Right lung (tissue), 5 donors: ENCODE measurements around the gene MRPS5. TPM values are rescaled to one million over a fixed set of nuclear protein-coding genes. Genes with fewer than 3 reads are reported as not detected.

ENCODE experiments used
- DNase-seq, 2 donors: peaks; one replicate each; pipeline ENCODE4 v3.0.0-alpha.2; 2013
- polyA plus RNA-seq, 5 donors: library from polyadenylated mRNA; unstranded; fragments of 120-200 nt; gene quantifications; one replicate each; pipeline versions ENCODE4 v1.2.1 to v1.2.3, GENCODE V29; 2013; ENCODE audit warnings: inconsistent platforms in 1 of 5, low replicate concordance in 1 of 5; ENCODE audit not compliant: insufficient read length in 5 of 5, insufficient read depth in 1 of 5

MRPS5 gene
- polyA plus RNA-seq, 5 donors = 81.2 to 103 (median 88.0) TPM

DNA sequence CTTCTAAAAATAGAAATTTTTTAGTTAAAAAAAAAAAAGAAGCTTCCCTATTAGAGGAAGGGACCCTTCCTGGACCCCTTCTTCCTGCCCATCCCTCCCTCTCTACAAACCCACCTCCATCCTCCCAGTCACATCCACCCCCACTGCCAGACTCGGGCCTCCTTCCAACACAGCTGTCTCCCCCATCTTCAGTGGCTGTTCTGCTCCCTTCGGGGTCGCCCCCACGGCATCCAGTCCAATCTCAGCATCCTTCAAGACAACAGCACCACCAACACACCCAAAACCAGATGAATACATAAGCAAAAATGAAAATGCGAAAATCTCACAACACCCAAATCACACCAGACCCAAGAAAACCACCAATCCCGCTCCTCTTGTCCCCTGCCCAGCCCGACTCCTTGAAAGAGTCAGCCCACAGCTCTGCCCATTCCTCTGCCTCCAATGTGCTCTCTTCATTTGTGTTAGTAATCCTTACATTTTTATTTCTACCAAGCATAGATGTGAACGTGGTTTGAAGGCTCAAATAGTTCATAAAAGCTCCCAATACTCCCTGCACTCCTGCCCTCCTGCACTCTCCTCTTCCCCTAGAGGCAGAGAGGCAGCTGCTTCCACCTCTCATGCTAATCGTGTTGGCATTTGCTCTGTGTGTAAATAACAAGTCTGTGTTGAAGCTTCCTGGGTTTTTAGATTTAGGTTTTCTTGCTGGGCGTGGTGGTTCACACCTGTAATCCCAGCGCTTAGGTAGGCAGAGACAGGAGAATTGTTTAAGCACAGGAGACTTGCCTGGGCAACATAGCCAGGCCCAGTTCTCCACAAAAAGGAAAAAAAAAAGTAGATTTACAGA is 59.1 kb downstream of the MRPS5 start:
- no peak for DNase-seq

DNA sequence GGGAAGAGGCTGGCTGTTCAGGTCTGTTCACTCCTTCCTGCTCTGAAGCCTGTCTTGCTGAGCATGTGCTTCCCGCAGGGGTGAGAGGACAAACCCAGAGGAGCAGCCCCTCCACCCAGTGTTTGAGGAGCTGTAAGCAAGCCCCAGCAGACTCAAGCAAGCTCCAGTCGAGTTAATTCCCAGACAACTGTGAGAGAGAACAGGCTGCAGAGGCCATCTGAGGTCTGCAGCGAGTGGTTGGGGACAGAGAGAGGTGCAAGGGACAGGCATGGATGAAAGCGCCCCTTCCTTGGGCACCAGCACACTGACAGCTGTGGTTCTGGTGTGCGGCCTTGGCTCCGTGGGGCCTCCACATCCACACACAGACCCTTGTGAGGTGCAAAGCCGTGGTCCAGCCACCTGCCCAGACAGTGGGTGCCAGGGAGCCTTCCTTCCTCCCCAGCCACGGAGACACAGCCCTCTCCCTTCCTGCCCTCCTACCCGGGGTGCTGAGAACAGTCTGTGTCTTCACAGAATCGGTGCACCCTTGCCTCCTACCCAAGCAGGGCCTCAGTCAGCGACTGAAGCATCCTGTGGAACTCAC is 59.9 kb downstream of the MRPS5 start:
- DNase-seq = no peak

DNA sequence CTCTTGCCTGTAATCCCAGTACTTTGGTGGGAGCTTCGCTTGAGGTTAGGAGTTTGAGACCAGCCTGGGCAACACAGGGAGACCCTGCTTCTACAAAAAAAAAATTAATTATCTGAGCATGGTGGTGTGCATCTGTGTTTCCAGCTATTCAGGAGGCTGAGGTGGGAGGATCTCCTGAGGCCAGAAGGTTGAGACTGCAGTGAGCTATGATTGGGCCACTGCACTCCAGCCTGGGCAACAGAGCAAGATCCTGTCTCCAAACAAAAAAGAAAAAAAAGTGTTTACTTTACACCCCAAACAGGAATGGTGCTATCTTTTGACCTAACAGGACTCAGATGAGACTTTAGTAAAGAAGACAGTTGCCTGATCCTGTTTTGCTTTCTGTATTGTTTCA is 60.5 kb downstream of the MRPS5 start:
- no peak for DNase-seq

GRCh38 chr2:95060446-95061118 is 61.0 kb downstream of the MRPS5 start:
- no peak for DNase-seq

DNA sequence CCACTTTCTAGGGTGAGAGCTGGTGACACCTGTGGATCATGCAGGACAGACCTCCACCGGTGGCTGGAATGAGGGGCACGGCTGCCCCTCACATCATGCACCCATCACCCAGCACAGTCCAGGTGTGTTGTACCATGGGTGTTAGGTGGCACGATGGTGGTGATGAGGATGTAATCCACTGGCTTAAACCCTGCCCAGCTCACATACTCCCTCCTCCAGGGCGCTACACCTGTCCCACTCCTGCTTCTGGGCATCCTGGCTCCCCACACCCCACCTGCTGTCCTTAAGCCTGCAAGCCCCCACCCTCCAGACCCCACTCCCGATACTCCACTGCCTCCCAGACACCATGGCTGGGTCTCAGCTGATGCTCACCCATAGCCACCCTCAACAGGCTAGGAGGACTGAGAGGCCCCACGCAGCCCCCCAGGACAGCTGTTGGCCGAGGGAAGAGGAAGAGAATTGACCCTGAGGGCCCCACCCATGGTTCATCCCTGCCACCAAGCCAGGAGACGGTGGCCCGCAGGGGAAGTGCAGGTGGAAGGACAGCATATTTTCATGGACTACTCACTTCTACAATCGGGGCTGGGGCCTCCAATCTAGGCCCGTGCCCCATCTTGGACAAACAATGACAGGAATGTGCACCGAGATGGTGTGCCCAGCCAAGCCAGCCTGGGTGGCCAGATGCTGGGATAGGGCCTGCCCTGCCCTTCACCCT is 61.8 kb downstream of the MRPS5 start:
- no peak for DNase-seq

GRCh38 chr2:95058989-95059641 is 62.5 kb downstream of the MRPS5 start:
- no peak for DNase-seq

DNA sequence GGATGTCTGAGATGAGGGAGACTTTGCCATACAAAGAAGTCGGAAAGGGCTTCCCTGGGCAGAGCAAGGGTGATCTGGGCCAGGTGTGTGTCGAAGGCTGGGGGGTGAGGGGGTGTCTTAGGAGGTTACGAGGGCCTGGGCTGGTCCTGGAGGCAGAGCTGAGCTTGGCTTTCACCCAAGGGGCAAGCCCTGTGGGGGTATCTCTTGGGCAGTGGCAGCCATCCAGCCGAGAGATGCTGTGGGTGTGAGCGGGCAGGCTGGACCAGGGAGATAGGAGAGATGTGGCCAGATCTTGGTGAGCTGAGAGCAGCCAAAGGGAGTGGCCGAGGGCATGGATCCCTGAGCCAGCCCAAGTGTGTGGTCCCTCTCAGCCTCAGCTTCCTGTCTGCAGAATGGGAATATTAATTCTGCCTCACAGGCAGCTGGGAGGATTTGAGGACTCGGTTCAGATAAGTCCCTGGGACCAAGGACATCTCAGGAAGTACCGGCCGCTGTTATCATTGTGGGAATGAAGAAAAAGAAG is 63.1 kb downstream of the MRPS5 start:
- no peak for DNase-seq

DNA sequence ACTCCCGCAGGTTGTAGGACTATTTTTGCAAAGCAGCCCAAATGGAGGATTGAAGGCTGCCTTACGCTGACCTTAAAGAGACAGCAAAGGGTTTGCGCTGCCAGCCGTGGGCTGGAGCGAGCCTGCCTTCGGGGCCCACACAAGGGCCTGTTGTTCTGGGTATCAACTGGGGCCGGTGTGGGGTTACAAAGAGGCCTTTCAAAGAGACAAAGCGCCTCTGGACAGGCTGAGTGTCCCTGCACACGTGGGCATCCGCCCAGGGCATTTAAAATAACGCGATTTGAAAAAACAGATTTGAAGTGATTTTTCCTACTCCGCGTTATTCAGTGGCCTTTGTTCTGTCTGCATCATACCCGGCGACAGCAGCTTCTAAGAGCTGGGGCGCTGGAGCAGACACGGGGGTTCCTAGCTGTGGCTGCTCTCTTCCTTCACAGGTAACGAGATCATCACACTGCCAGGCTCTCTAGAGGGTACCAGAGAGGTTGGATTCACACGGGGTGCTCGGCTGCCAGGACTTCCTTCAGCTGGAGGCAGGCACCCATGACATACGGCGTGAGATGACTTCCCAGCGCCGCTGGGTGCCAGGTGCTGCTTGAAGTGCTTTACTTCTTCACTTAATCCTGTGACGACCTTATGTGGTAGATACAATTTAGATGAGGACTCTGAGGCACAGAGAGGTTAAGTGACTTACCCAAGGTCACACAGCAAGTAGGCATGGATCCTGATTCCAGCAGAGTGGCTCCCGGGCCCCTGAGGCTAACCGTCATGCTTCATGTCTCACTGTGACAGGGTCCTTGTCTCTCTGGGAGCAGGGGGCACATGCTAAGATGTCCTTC is 63.9 kb downstream of the MRPS5 start:
- no peak for DNase-seq

- DNase-seq = no peak
These were observed 64.8 kb downstream of the MRPS5 start for GRCh38 chr2:95056461-95057459.

- no peak for DNase-seq
These were observed 65.6 kb downstream of the MRPS5 start for GRCh38 chr2:95056044-95056443.

DNA sequence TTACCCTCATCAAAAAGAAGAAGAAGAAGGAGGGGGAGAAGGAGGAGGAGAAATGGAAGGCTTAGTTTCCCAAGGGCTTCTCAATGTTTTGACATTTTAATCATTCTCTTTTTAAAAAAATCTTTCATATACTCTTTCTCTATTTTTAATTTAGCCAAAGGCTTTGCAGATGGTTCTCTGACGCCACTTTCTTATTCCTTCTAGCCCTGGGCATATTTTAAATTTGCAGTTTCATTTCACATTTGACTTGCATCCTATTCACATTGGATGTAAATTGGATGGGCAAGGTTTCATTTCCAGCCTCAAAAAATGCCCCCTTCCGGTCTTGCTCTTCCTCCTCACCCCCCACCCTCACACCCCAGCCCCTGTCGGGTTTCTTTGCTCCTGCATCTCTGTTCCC is 66.3 kb downstream of the MRPS5 start:
- no peak for DNase-seq

DNA sequence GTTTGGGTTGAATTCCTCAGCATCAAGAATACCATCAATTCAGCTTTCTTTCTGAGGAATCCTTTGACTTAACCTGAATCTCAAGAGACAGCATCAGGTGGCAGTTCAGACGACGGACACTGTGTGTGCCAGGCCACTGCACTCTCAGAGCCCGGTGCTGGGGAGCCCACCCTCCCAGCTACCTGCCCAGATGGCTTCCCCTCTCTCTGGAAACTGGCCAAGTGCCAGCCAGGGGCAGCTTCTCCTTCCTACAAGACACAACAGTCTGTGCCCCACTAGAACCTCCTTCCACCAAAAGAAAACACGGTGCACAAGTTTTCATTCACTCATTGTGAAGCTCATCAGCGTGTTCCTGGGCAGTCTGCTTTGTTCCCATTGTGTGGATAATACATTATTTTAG is 67.6 kb downstream of the MRPS5 start:
- no peak for DNase-seq

GRCh38 chr2:95053543-95053942 is 68.1 kb downstream of the MRPS5 start:
- DNase-seq = no peak

DNA sequence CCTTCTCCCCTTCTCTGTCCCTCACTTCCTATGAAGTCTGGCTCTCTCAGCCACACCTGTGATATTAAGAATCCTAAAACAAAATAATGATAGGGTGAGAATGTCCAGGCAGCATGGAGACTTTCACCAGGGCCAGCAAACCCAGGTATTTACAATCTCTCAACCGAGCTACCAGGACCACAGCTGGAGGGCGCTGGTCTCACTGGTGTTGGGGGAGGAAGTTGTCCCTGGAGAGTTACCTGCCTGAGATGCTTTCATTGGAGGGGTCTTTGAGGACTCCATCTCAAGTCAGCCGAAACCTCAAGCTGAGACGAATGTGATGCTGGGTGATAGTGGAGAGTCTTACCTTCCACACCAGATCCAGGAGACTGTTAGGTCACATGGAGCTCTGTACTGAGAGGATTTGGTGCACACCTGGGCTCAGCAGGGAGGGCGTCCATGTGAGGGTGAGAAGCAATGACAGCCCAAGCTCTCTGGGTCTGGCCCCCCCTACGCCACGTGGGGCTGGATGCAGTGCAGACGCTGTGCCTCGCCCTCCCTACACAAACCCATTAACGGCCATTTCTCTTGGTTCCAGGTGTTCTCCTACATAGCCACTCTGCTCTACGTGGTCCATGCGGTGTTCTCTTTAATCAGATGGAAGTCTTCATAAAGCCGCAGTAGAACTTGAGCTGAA is 68.7 kb downstream of the MRPS5 start:
- DNase-seq = no peak

DNA sequence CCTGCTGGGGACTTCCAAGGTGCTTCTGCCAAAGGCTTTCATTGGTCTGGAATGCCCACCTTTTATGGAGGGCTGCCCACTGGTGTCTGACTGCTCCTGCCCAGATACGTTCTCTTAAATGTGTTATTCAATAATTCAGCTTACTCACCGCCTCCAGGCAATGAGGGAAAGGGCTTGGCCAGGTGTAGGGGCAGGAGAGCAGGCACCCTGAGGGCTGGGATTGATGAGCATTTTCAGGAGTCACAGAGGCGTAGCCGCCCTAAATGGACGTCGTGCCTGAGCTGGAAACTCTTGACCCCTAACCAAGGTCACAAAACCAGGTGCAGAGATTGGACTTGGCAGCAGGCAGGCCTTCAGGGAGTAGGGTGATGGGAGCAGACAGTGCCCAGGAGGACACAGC is 69.3 kb downstream of the MRPS5 start:
- no peak for DNase-seq

DNA sequence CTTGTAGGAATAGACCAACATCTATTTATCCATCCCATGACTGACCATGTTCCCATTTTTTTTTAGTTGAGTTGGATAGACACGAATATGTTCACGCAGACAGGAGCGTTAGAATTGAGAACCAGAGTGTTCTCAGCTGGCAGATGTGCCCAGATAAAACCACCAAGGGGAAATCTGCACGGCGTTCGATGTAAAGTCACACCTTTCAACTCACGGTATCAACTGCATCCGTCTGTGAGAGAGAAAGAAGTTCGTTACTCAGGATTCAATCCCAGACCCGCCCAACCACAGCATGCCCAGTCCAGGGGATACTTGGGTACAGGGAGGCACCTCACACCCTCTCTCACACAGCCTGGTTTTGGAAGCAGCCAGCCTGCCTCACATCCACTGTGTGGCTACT is 70.0 kb downstream of the MRPS5 start:
- DNase-seq = no peak

GRCh38 chr2:95050385-95051300 is 71.0 kb downstream of the MRPS5 start:
- no peak for DNase-seq

DNA sequence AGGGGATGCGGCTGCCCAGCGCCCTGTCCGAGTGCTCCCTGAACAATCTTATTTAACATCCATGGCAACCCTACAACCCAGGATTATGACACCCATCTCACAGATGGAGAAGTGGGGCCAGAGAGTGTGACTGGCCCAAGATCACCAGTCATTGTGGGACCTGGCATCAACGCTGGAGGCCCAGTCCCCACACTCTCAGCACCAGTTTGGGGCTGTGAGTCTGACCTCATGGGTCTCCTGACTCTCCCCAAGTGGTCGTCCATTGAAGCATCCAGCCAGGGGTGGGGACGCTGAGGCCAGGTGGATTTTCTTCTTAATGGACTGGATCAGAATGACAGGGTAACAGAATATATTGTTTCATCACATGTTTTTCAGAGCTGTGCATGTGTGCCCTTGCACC is 71.6 kb downstream of the MRPS5 start:
- DNase-seq = no peak
